ENCODE data around the gene TRAPPC10.

The TRAPPC10 gene

DNA sequence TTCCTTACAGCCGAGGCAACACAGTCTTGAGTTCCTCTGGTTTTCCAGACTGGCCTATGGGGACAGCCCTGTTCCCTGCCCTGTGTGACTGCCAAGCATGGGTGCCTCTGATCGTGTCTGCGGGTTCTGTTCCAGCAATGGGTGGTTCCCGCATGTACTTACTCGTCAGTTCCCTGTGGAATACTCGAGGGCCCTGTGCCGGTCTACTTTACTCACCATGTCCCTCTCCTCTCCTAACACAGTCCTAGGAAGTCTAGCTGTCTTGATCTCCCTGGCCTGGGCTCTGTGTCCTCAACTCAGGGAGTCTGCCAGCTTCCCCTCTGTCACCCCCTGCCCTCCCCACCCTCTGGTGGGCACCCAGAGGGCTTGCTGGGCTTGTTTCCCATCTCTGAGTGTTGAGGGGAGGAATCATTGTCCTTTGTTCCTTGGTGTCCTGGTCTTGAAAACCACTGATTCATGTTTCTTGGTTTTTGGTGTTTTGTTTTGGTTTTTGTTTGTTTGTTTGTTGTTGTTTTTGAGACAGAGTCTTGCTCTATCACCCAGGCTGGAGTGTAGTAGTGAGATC lies 36.0 kb downstream of the TRAPPC10 start:
- Histone ChIP-seq H3K27ac (no peak overlapping the region), H3K9ac (no peak overlapping the region), H3K79me2 (peaks cover 14% of the 10 kb centered on the region), H2AFZ (no peak overlapping the region), H3K27me3 (ENCODE audit: control insufficient read depth, insufficient read depth, low read length) (no peaks in the 10 kb centered on the region), H3K4me1 (no peaks in the 10 kb centered on the region), H3K4me3 (ENCODE audit: low read depth, low read length) (no peak overlapping the region), H3K36me3 (ENCODE audit: control insufficient read depth, insufficient read depth, low read length) (no peaks in the 10 kb centered on the region), H3K9me3 (ENCODE audit: control insufficient read depth, low read length) (no peaks in the 10 kb centered on the region), H3K4me2 (ENCODE audit: low read length) (no peak overlapping the region)
- TF ChIP-seq, protein P1, sequence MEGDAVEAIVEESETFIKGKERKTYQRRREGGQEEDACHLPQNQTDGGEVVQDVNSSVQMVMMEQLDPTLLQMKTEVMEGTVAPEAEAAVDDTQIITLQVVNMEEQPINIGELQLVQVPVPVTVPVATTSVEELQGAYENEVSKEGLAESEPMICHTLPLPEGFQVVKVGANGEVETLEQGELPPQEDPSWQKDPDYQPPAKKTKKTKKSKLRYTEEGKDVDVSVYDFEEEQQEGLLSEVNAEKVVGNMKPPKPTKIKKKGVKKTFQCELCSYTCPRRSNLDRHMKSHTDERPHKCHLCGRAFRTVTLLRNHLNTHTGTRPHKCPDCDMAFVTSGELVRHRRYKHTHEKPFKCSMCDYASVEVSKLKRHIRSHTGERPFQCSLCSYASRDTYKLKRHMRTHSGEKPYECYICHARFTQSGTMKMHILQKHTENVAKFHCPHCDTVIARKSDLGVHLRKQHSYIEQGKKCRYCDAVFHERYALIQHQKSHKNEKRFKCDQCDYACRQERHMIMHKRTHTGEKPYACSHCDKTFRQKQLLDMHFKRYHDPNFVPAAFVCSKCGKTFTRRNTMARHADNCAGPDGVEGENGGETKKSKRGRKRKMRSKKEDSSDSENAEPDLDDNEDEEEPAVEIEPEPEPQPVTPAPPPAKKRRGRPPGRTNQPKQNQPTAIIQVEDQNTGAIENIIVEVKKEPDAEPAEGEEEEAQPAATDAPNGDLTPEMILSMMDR (IDR thresholded peaks at IDR 0.05): no peak

- Histone ChIP-seq H3K4me3 (ENCODE audit: low read depth, low read length) (no peak overlapping the region), H2AFZ (no peak overlapping the region), H3K79me2 (peaks cover 14% of the 10 kb centered on the region), H3K27ac (no peak overlapping the region), H3K36me3 (ENCODE audit: control insufficient read depth, insufficient read depth, low read length) (no peaks in the 10 kb centered on the region), H3K27me3 (ENCODE audit: control insufficient read depth, insufficient read depth, low read length) (no peaks in the 10 kb centered on the region), H3K9ac (no peak overlapping the region), H3K4me1 (no peaks in the 10 kb centered on the region), H3K9me3 (ENCODE audit: control insufficient read depth, low read length) (no peaks in the 10 kb centered on the region), H3K4me2 (ENCODE audit: low read length) (no peak overlapping the region)
- TF ChIP-seq, protein P1 (IDR thresholded peaks at IDR 0.05): no peak
These were observed 37.1 kb downstream of the TRAPPC10 start for GRCh38 chr21:44049182-44049581.

GRCh38 chr21:44049606-44050005 lies 37.5 kb downstream of the TRAPPC10 start:
- TF ChIP-seq, protein P1 (IDR thresholded peaks at IDR 0.05): no peak
- H3K79me2 ChIP-seq: peaks cover 14% of the 10 kb centered on the region
- no peak overlapping the region for H3K4me3 ChIP-seq (ENCODE audit: low read depth, low read length)
- no peaks in the 10 kb centered on the region for H3K36me3 ChIP-seq (ENCODE audit: control insufficient read depth, insufficient read depth, low read length)
- no peak overlapping the region for H3K9ac ChIP-seq
- H3K9me3 ChIP-seq (ENCODE audit: control insufficient read depth, low read length): no peaks in the 10 kb centered on the region
- no peak overlapping the region for H3K4me2 ChIP-seq (ENCODE audit: low read length)
- H3K27me3 ChIP-seq (ENCODE audit: control insufficient read depth, insufficient read depth, low read length): no peaks in the 10 kb centered on the region
- H3K27ac ChIP-seq: no peak overlapping the region
- no peaks in the 10 kb centered on the region for H3K4me1 ChIP-seq
- no peak overlapping the region for H2AFZ ChIP-seq

DNA sequence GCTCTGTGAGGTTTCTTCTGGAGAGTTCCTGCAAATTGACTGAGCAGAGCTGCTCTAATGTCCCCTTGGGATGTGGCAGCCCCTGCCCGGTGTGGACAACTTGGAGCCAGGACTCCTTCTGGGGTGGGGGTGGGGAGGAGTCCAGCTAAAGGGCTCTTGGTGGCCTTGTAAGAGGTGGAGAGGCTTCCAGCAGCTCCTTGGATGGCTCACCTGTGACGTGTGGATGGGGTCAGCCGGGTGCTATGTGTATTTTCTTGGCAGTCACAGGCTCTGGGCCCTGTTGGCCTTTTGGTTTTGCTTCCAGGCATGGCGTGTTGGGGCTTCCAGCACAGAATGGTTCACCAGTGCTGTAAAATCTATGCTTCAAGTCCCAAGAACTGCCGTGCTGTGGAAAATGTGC lies 38.2 kb downstream of the TRAPPC10 start:
- H3K36me3 ChIP-seq (ENCODE audit: control insufficient read depth, insufficient read depth, low read length): no peaks in the 10 kb centered on the region
- no peak overlapping the region for H3K9ac ChIP-seq

More for the DNA sequence above, 38.2 kb downstream of the TRAPPC10 start:
- Histone ChIP-seq H3K4me1 (no peaks in the 10 kb centered on the region), H3K27ac (no peak overlapping the region), H3K4me3 (ENCODE audit: low read depth, low read length) (no peak overlapping the region), H3K27me3 (ENCODE audit: control insufficient read depth, insufficient read depth, low read length) (no peaks in the 10 kb centered on the region), H3K79me2 (peaks cover 14% of the 10 kb centered on the region), H3K9me3 (ENCODE audit: control insufficient read depth, low read length) (no peaks in the 10 kb centered on the region), H2AFZ (no peak overlapping the region), H3K4me2 (ENCODE audit: low read length) (no peak overlapping the region)
- TF ChIP-seq, protein P1 (IDR thresholded peaks at IDR 0.05): no peak
